Measurements from ENCODE around the gene CHI3L2. TPM values are rescaled to one million over a fixed set of nuclear protein-coding genes. Genes with fewer than 3 reads are reported as not detected.

The CHI3L2 gene
- total and polyA plus RNA-seq, 9 donors = 0.91 to 17.0 (median 1.5) TPM; not detected in 1

DNA sequence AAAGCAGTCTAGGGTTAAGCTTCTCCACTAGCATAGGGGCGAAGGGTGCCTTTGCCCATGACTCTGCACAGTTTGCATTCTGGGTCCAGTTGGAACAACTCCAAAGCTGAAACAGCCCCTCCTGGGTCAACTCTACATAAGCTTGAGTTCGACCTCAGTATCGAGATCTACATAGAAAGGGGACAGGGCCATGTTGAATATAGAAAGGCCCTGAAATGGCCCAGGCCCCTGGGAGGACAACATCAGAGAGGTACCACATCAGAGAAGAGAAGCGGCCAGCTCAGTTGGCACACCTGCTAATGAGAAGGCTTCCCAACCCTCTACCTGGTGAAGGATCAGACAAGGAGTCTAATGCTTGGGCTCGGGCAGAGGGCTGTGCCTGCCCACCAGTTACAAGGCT is 28.7 kb upstream of the CHI3L2 start:
- intact Hi-C loops (cut with DNase I) = no loop called here

GRCh38 chr1:111199329-111199728 is 28.2 kb upstream of the CHI3L2 start:
- intact Hi-C loops (cut with DNase I) = no loop called here
- TF ChIP-seq CTCF (IDR thresholded peaks at IDR 0.05) = no peak
- TF ChIP-seq POLR2A (IDR thresholded peaks at IDR 0.05) = no peak
- no peak for TF ChIP-seq EP300 (IDR thresholded peaks at IDR 0.05)
- 90 to 96% (median 94%) methylated on average over 3 of the region's 3 CpGs for whole genome bisulfite sequencing, 3 donors
- Histone ChIP-seq H3K4me1 (ENCODE audit: insufficient read depth) (peaks cover 1% of the 10 kb centered on the region), H3K9me3 (no peaks in the 10 kb centered on the region), H3K27ac (no peak overlapping the region), H3K4me3 (no peak overlapping the region), H3K36me3 (no peaks in the 10 kb centered on the region), H3K27me3 (no peaks in the 10 kb centered on the region)
- DNase-seq = no peak

More for the DNA sequence above, 28.7 kb upstream of the CHI3L2 start:
- H3K4me1 ChIP-seq (ENCODE audit: insufficient read depth) = peaks cover 1% of the 10 kb centered on the region
- TF ChIP-seq POLR2A (IDR thresholded peaks at IDR 0.05) (no peak), EP300 (IDR thresholded peaks at IDR 0.05) (no peak), CTCF (IDR thresholded peaks at IDR 0.05) (no peak)
- H3K9me3 ChIP-seq = no peaks in the 10 kb centered on the region
- no peak for DNase-seq
- no peak overlapping the region for H3K4me3 ChIP-seq
- H3K27me3 ChIP-seq = no peaks in the 10 kb centered on the region
- no peaks in the 10 kb centered on the region for H3K36me3 ChIP-seq
- 94 to 98% (median 96%) methylated on average over 5 of the region's 5 CpGs for WGBS, 3 donors
- no peak overlapping the region for H3K27ac ChIP-seq

DNA sequence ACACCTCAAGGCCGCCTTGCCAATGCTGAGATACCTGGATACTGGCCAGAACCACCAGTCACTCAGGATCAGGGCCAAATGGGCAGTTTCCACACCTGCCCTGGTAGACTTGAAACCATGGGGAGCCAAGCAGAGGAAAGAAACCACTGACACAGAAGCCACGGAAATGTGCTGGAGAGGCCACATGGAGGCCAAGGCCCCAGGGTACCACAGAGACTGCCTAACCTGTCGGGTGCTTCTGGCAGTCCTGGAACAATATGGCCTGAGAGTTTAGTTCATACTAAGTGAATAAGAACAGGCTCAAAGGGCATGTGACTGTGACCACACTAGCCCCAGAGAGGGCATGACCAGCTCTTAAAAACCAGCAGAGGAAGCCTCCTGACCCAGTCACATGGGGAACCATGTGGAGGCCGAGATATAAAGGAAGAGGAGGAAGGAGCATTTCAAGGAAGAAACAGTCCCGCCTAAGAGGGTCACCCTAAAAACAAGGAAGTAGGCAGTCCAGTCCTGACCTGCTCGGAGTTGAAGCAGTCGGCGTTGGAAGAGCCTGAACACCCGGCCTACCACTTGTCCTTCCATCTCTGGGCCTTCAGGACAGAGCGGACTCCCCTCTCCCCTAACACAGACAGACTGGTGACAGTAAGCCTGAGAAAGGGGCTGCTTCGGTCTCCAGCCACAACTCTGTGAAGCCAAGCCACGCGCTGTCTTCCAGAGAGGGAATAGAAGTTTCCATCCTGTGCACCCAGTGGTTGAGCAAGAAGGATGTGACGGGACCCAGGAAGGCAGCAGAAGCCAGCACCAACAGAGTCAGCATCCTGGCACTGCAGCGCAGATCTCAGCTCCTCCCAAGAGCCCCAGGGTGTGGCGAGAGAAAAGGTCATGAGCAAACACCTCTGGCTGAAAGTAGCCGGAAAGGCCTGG is 27.4 kb upstream of the CHI3L2 start, which contains the start of gene DENND2D:
Gene DENND2D, minus strand, starts transcription at position 766 of the 921 bp plus-strand sequence. Its CDS starts 187 bp downstream, at position 579.
- H3K4me1 ChIP-seq (ENCODE audit: insufficient read depth) = no peaks in the 10 kb centered on the region
- 94 to 96% (median 95%) methylated on average over 17 of the region's 17 CpGs for WGBS, 3 donors
- no peaks in the 10 kb centered on the region for H3K27me3 ChIP-seq
- H3K9me3 ChIP-seq = no peaks in the 10 kb centered on the region
- TF ChIP-seq POLR2A (IDR thresholded peaks at IDR 0.05) = no peak
- H3K27ac ChIP-seq = no peak within 1 kb of the TSS
- DNase-seq = no peak
- intact Hi-C loops (cut with DNase I) = no loop called here
- H3K36me3 ChIP-seq = no peaks in the 10 kb centered on the region
- no peak within 1 kb of the TSS for H3K4me3 ChIP-seq

DNA sequence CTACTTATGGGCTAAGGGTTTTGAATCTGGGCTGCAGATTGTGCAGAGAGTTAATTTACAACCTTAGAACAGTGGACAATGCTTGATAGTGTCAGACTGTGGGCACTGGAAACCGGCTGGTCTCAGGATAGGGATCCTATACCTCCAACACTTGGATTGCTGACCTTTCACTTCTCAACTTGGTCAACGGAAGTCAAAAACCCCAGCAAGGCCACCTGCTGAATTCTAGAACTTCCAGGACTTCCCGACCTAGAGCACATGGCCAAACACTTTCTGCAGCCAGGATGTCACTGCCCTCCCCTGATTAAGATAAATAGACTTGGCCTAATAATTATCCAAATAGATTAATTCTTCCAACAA is 26.7 kb upstream of the CHI3L2 start:
- H3K27ac ChIP-seq = no peak overlapping the region
- intact Hi-C loops (cut with DNase I) = no loop called here
- no peak overlapping the region for H3K4me3 ChIP-seq
- no peaks in the 10 kb centered on the region for H3K27me3 ChIP-seq
- TF ChIP-seq EP300 (IDR thresholded peaks at IDR 0.05) (no peak), POLR2A (IDR thresholded peaks at IDR 0.05) (no peak), CTCF (IDR thresholded peaks at IDR 0.05) (no peak)
- WGBS, 3 donors = 72 to 81% (median 80%) methylated on average over 3 of the region's 3 CpGs
- H3K9me3 ChIP-seq = no peaks in the 10 kb centered on the region
- H3K4me1 ChIP-seq (ENCODE audit: insufficient read depth) = no peaks in the 10 kb centered on the region
- DNase-seq = no peak
- H3K36me3 ChIP-seq = no peaks in the 10 kb centered on the region
